ENCODE results near the gene CDH4. TPM values are rescaled to one million over a fixed set of nuclear protein-coding genes. Genes with fewer than 3 reads are reported as not detected.

CDH4 gene
- total and polyA plus RNA-seq, 2 donors (not counting 1 experiment from before 2014, with no cell fraction given) = not detected

GRCh38 chr20:61620174-61620573 lies 368.1 kb downstream of the CDH4 start:
- no peaks in the 10 kb centered on the region for H3K4me1 Mint-ChIP-seq
- no CpG with 5 or more reads among the region's 1 CpG for WGBS (ENCODE audit: insufficient coverage)
- intact Hi-C loops (cut with micrococcal nuclease) = no loop called here
- Histone ChIP-seq H2AFZ (ENCODE audit: insufficient read depth, low read depth, low read length, poor library complexity, severe bottlenecking) (no peak overlapping the region), H3K79me2 (ENCODE audit: control insufficient read depth, insufficient read depth, low read length) (no peaks in the 10 kb centered on the region), H3K9ac (ENCODE audit: low read length) (no peak overlapping the region), H3K27ac (ENCODE audit: low read length in 2 of 2) (no peak overlapping the region), H4K20me1 (ENCODE audit: control insufficient read depth, insufficient read depth, low read length, poor library complexity, severe bottlenecking) (no peaks in the 10 kb centered on the region), H3K36me3 (replicated peaks in 1 of 2; ENCODE audit: control extremely low read depth in 1 of 2, control insufficient read depth in 1 of 2, extremely low read depth in 1 of 2, insufficient read depth in 2 of 2, low read length in 1 of 2) (no peaks in the 10 kb centered on the region), H3K9me3 (ENCODE audit: control extremely low read depth in 1 of 3, control insufficient read depth in 2 of 3, insufficient read depth in 1 of 3, low read length in 2 of 3) (peaks cover 0 to 47% (median 0%) of the 10 kb centered on the region in 3 donors), H3K4me1 (ENCODE audit: control insufficient read depth in 2 of 2, insufficient read depth in 2 of 2, low read length in 2 of 2) (no peaks in the 10 kb centered on the region), H3K4me2 (replicated peaks; ENCODE audit: low read depth, low read length, poor library complexity, severe bottlenecking) (no peak overlapping the region), H3K27me3 (replicated peaks in 1 of 4; ENCODE audit: control extremely low read depth in 1 of 4, control insufficient read depth in 3 of 4, insufficient read depth in 4 of 4, low read length in 3 of 4) (no peaks in the 10 kb centered on the region), H3K4me3 (ENCODE audit: control extremely low read depth in 1 of 5, extremely low read depth in 1 of 5, insufficient read depth in 1 of 5, low read depth in 2 of 5, low read length in 4 of 5) (no peak overlapping the region)
- CTCF ChIA-PET = no interaction called here
- no peaks in the 10 kb centered on the region for H3K27me3 Mint-ChIP-seq
- no peak overlapping the region for H3K4me3 Mint-ChIP-seq
- ATAC-seq (ENCODE audit: low read depth) = no peak
- POLR2A ChIA-PET = no interaction called here
- TF ChIP-seq, protein P1, sequence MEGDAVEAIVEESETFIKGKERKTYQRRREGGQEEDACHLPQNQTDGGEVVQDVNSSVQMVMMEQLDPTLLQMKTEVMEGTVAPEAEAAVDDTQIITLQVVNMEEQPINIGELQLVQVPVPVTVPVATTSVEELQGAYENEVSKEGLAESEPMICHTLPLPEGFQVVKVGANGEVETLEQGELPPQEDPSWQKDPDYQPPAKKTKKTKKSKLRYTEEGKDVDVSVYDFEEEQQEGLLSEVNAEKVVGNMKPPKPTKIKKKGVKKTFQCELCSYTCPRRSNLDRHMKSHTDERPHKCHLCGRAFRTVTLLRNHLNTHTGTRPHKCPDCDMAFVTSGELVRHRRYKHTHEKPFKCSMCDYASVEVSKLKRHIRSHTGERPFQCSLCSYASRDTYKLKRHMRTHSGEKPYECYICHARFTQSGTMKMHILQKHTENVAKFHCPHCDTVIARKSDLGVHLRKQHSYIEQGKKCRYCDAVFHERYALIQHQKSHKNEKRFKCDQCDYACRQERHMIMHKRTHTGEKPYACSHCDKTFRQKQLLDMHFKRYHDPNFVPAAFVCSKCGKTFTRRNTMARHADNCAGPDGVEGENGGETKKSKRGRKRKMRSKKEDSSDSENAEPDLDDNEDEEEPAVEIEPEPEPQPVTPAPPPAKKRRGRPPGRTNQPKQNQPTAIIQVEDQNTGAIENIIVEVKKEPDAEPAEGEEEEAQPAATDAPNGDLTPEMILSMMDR (IDR thresholded peaks at IDR 0.05) = no peak
- TF ChIP-seq EZH2 (IDR thresholded peaks at IDR 0.05; ENCODE audit: borderline replicate concordance, insufficient read depth, low read depth, low read length, poor library complexity, severe bottlenecking) = no peak
- no peak for DNase-seq
- H3K27ac Mint-ChIP-seq = no peak overlapping the region
- peaks cover 2% of the 10 kb centered on the region for H3K9me3 Mint-ChIP-seq (ENCODE audit: insufficient read depth)

DNA sequence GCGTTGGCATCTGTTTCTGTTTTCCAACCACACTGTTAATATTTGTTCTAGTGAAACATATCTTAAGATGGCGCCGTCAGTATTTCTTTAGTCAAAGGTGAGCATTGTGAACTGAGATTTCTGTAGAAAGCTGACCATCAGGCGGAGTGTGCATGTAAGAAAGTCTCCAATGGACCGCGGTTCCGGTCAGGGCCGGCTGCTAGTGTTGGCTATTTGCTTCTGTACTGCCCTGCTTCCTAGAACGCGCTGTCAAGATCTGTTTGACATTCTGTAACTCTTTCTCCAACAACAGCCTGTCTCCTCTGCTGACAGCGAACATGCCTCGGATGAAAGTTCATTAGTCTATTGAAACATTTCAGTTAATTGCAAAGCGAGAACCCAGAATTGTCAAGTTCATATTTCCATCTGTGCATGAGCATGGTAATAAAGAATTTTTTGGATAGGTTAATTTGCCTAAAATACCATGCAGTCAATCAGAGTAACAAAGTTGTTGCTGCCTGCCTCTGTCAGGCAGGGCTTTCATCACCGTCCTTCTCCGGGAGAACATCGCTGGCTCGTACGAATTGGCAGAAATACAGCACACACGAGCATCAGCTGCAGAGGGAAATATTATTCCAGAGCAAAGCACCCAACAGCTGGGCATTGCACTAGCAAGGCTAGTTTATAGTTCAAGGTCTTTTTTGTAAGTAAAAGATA lies 369.1 kb downstream of the CDH4 start:
- WGBS (ENCODE audit: insufficient coverage) = 95% methylated on average over 16 of the region's 19 CpGs
- Histone ChIP-seq H3K4me2 (replicated peaks; ENCODE audit: low read depth, low read length, poor library complexity, severe bottlenecking) (no peak overlapping the region), H4K20me1 (ENCODE audit: control insufficient read depth, insufficient read depth, low read length, poor library complexity, severe bottlenecking) (no peaks in the 10 kb centered on the region), H3K79me2 (ENCODE audit: control insufficient read depth, insufficient read depth, low read length) (no peaks in the 10 kb centered on the region), H3K9ac (ENCODE audit: low read length) (no peak overlapping the region), H3K4me1 (ENCODE audit: control insufficient read depth in 2 of 2, insufficient read depth in 2 of 2, low read length in 2 of 2) (no peaks in the 10 kb centered on the region), H3K27me3 (replicated peaks in 1 of 4; ENCODE audit: control extremely low read depth in 1 of 4, control insufficient read depth in 3 of 4, insufficient read depth in 4 of 4, low read length in 3 of 4) (no peaks in the 10 kb centered on the region), H2AFZ (ENCODE audit: insufficient read depth, low read depth, low read length, poor library complexity, severe bottlenecking) (no peak overlapping the region), H3K27ac (ENCODE audit: low read length in 2 of 2) (no peak overlapping the region), H3K4me3 (ENCODE audit: control extremely low read depth in 1 of 5, extremely low read depth in 1 of 5, insufficient read depth in 1 of 5, low read depth in 2 of 5, low read length in 4 of 5) (no peak overlapping the region), H3K9me3 (ENCODE audit: control extremely low read depth in 1 of 3, control insufficient read depth in 2 of 3, insufficient read depth in 1 of 3, low read length in 2 of 3) (peaks cover 0 to 42% (median 0%) of the 10 kb centered on the region in 3 donors), H3K36me3 (replicated peaks in 1 of 2; ENCODE audit: control extremely low read depth in 1 of 2, control insufficient read depth in 1 of 2, extremely low read depth in 1 of 2, insufficient read depth in 2 of 2, low read length in 1 of 2) (no peaks in the 10 kb centered on the region)
- intact Hi-C loops (cut with micrococcal nuclease) = no loop called here
- Mint-ChIP-seq H3K9me3 (ENCODE audit: insufficient read depth) (peaks cover 2% of the 10 kb centered on the region), H3K27ac (no peak overlapping the region), H3K4me3 (no peak overlapping the region), H3K27me3 (no peaks in the 10 kb centered on the region), H3K4me1 (no peaks in the 10 kb centered on the region)
- ATAC-seq (ENCODE audit: low read depth) = no peak
- ChIA-PET CTCF (no interaction called here), POLR2A (no interaction called here)
- DNase-seq = no peak
- TF ChIP-seq, protein P1 (IDR thresholded peaks at IDR 0.05) = no peak
- no peak for TF ChIP-seq EZH2 (IDR thresholded peaks at IDR 0.05; ENCODE audit: borderline replicate concordance, insufficient read depth, low read depth, low read length, poor library complexity, severe bottlenecking)

Data from B cell (primary cell).